Amygdala (tissue), 56 donors: Measurements from ENCODE around the gene FHL1.
"Not testable (repeated sequence)": the region's sequence is repeated elsewhere in the genome, so short reads cannot be mapped to it uniquely, and the experiment has no call there.

Experiments
- DNase-seq, 56 donors: peaks; one replicate each; lab custom pipeline; 2025; lab: John Stamatoyannopoulos, UW

Gene FHL1

DNA sequence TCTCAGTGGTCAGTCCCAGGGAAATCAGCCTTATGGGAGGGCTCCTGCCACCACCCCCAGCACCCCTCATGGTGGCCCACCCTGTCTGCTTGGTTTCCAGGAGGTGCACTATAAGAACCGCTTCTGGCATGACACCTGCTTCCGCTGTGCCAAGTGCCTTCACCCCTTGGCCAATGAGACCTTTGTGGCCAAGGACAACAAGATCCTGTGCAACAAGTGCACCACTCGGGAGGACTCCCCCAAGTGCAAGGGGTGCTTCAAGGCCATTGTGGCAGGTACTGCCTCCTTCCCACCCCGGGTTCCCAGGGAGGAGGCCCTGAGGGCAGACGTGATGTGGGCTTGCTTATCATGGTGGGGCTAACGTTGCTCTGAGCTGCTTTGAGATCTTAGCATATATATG lies 59.6 kb downstream of the FHL1 start:
- no peak for DNase-seq

DNA sequence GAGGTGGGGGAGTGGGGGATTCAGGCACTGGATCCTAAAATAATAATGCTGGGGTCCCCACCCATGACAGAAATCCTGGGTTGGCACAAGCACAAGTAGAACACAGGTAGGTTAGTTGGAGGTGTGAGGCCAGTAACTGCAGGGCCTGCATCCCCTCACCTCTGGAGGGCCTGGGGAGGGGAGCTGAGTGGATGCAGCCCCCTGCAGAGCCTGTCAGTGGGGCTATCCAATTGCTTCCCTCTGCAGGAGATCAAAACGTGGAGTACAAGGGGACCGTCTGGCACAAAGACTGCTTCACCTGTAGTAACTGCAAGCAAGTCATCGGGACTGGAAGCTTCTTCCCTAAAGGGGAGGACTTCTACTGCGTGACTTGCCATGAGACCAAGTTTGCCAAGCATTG lies 60.2 kb downstream of the FHL1 start:
- no peak for DNase-seq

DNA sequence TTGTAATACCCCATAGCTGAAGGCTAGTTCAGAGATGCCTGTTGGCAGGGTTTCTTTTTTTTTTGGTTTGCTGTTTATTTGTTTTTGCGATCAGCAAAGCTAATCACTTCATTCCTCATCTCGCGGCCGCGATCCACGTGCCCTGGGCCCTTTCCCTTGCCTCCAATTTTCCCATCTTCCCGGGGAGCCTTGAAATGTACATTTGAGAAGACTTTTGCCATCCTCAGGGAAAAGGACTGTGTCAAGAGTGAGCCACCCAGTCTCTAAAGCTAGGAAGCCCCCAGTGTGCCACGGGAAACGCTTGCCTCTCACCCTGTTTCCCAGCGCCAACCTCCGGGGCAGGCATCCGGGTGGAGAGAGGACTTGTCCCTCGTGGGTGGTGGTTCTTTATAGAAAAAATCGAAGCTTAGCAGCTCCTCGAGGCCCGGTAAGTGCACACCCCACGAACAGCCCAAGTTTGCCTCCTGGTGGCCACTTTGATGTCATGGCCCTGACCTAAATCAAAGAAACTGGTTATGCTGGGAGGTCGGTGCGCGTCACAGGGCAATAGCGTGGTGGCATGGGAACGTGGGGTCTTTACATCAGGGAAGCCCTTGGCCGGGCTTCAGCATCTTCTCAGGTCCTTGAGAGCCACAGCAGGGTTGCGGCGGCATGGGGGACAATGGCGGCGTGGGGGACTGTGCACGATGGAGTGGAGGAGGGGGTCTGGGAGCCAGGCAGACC lies 61.8 kb downstream of the FHL1 start:
- peak in 13 of 56 donors; percentile 0 to 43 (median 9) for DNase-seq

DNA sequence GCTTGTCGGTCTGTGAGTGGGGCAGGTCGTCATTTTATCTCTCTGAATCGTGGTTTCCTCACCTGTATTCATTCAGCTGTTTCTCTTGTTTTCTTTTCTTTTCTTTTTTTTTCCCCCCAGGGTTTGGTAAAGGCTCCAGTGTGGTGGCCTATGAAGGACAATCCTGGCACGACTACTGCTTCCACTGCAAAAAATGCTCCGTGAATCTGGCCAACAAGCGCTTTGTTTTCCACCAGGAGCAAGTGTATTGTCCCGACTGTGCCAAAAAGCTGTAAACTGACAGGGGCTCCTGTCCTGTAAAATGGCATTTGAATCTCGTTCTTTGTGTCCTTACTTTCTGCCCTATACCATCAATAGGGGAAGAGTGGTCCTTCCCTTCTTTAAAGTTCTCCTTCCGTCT lies 62.4 kb downstream of the FHL1 start:
- no peak for DNase-seq

DNA sequence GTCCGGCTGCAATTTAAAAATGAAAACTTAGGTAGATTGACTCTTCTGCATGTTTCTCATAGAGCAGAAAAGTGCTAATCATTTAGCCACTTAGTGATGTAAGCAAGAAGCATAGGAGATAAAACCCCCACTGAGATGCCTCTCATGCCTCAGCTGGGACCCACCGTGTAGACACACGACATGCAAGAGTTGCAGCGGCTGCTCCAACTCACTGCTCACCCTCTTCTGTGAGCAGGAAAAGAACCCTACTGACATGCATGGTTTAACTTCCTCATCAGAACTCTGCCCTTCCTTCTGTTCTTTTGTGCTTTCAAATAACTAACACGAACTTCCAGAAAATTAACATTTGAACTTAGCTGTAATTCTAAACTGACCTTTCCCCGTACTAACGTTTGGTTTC lies 62.9 kb downstream of the FHL1 start:
- no peak for DNase-seq

DNA sequence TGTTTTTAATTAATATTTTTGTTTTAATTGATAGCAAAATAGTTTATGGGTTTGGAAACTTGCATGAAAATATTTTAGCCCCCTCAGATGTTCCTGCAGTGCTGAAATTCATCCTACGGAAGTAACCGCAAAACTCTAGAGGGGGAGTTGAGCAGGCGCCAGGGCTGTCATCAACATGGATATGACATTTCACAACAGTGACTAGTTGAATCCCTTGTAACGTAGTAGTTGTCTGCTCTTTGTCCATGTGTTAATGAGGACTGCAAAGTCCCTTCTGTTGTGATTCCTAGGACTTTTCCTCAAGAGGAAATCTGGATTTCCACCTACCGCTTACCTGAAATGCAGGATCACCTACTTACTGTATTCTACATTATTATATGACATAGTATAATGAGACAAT lies 63.5 kb downstream of the FHL1 start:
- no peak for DNase-seq

DNA sequence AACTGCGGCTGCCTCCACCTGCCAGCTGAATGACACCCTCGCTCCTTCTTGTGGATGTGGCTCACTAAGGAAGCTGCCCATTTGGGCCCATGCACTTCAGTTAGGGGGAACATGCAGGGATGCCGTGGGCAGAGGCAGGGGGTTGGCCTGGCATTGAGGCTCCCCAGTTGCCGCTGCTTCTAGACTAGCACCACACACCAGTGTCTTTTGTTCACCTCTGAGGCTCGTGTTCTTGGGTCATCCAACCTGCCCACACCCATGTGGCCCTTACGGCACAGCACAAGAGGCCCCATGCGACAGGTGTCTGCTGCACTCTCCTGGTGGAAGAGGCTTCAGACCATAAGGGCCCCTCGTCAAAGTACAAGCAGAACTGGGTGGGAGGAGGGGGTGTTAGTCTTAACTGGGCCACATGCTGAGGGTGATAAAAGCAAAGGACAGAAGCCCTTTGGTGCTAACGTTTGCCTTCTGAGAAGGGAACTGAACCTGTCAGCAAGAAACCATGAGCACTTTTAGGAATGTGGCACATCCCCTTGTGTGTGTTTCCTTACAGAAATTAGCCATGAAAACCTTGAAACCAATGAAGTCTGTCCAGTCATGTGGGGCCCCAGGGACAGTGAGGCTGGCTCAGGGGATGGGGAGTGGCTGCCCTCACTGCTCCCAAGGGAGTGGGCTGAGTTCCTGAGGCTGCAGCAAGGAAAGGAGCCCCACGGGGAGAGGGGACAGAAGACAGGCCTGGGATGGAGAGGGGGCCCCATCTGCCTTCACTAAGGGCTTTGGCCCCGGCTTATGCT lies 64.6 kb downstream of the FHL1 start:
- no peak for DNase-seq

DNA sequence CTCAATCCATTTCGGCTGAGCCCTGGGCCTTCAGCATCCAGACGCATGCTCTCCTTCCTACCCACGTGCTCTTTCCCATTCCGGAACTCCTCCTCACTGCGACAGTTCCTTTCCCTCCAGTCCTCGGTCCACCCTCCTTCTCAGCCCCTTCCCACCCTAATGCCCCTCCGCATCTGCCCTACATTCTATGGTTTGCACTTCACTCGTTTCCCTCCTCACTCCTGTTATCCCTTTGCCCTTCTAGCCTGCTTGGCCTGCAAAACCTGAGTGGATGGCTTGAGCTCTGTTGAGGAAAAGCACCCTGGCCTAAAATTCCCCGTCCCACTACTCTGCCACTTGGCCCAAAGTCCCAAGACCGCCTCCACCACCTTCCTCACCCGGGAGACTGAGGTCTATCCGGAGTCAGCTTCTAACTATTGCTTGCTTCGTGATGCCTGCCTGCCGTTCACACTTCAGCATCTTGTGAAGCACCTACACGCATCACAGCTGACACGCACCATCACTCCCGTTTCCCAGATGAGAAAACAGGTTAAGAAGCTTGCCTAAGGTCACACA lies 65.3 kb downstream of the FHL1 start:
- no peak for DNase-seq

DNA sequence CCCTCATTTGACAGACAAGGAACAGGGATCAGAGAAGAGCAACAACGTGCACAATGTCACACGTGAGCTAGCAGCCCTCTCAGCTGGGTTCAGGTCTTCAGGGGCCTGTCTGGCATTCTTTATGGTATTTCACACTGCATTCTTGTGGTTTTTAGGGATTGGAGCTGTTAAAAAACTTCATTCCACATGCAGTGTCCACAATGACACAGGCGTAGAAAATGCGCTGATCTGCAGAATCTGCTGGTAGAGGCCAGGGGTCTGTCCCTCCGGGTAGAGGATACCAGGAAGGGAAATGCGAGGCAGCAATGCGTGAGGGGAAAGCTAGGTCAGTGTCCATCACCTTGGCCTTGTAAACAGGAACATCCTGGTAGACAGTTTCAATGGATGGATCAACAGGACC lies 67.2 kb downstream of the FHL1 start:
- no peak for DNase-seq

DNA sequence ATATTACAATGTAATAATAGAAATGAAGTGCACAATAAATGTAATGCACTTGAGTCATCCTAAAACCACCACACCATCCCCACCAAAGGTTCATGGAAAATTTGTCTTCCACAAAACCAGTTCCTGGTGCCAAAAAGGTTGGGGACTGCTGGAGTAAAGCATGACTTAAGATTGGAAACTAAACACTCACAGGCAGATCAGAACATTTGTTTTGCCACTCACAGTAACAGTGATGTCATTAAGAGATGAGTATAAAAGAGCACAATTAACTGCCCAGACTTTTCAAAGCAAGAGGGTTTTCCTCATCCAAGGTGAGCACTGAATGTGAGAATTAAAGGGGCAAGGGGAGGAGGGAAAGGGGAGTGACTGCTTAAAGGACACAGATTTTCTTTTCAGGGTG lies 68.2 kb downstream of the FHL1 start:
- DNase-seq = no peak

DNA sequence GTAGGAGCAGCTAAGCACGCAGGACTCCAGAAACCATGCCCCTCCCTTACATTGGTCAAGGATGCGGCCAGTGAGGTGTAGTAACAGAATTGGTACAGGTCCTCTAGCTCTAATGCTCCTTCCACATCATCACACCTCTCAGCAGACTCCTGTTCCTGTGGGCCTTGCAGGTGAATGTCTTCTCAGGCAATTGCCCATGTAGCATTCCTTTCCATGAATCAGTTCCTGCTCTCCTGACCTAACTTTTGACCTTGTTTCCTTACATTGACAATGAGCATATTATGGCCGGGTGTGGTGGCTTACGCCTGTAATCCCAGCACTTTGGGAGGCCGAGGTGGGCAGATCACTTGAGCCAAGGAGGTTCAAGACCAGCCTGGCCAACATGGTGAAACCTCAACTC lies 72.6 kb downstream of the FHL1 start:
- DNase-seq = no peak

DNA sequence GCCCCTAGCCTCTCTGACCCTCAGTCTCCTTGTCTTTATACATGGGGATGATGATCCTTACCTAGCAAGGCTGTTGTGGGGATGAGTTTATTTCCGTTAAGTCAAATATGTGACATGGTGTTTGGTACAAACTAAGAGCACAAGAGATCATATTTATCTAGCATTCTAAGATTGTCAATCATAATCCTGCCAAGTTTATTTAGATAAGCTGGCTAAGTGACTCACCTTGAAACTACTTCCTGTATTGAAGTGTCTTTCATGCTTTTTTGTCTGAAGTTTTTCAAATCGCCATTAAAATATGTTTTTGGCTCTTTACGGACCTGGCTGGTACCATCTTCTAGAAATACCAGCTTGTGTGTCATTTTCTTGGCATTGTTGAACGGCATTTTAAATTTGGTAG lies 73.2 kb downstream of the FHL1 start:
- DNase-seq = no peak

DNA sequence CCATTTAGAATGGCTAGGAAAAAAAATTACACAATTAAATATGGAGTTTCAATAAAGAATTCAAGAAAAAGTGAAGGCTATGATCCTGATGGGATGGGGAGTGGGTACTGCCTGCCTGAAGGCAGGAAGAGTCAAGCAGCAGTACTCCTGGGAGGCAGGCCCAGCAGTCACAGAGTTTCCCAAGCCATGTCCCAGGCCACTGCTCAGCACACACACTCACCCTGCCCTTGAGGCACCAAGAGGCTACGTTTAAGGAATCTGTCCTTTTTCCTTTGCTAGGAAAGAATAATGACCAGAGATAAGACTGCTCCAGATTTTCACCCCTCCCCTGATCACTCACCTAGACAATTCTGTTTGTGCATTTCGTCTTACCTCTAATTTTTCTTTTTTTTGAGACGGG lies 73.6 kb downstream of the FHL1 start:
- no peak for DNase-seq

DNA sequence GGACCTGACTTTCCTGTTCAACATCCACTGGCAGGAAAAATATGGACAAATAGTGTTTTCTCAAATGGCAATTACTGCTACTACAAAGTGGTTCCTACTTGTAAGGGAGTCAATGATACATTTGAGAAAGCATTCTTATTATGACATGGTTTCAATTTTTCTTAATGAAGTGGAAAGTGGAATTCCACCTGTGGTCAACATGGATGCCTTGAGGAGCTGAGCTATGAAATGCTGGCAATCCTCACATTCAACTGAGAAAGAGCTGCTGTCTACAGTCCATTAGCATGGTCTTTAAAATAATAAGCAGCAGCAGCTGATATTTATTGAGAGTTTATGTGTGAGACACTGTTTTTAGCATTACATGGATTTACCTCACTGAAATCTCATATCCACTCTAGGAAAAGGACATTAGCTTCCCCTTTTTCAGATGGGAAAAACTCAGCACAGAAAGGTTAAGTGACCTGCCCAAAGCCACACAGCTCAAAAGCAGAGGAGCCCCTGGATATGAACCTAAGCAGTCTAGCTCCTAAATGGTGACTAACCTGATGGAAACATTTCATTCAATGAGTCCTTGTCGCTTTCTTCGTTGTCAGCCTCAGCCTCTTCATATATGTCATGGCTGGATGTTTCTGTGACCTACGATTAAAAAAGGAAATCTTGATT lies 74.6 kb downstream of the FHL1 start:
- no peak for DNase-seq

DNA sequence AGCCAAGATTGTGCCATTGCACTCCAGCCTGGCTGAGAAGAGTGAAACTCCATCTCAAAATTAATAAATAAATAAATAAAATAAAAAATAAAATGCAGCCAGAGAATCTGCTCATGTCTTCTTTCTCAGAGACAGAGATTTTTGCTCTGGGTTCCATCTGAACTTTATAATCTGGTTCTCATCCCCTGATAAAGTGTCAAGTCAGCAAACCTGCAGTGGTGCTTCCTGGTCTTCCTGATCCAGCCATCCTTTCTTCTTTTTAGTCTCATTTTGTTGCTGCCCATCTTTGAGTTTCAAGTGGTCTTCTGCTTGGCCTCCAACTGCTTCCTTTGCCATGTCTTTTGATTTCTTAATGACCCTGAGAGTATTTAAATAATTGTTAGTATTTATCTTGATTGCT lies 79.7 kb downstream of the FHL1 start:
- DNase-seq = no peak

DNA sequence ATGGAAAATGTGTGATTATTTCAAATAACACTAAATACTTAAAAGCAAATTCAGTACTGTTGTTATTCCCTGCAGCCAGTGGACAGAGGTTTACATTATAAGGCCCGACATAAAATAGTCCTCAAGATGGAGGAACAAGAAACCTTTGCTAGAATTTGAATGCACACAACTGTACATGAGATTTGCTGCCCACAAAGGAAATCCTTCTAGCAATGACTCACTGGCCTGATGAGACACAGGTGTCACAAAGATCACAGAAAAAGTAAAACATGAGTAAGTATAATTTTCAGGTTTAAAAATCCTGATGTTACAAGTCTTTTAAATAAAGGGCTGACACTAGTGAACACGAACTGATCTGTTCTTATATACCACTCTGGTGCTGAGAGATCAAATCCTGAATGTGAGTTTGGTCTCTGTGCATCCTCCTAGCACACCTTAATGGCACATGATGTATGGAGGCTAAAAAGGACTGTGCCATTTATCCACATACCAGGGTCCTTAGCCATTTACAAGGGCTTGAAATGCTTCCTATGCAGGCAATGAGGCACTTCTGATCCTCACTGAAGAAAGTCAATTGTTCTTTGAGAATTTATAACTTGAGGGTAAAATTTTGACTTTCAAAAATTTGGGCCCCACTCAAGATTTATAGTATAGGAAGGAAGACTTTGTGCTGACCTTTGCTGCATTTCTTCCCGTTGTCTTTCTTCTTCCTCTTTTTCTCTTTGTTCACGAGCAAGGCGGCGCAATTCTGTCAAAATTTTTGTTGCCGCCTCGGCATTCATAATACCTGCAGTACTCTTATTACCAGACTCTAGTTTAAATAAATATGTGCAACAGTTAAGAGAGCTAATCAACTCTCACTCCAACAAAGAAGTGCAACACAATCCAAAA lies 80.9 kb downstream of the FHL1 start:
- DNase-seq = no peak

DNA sequence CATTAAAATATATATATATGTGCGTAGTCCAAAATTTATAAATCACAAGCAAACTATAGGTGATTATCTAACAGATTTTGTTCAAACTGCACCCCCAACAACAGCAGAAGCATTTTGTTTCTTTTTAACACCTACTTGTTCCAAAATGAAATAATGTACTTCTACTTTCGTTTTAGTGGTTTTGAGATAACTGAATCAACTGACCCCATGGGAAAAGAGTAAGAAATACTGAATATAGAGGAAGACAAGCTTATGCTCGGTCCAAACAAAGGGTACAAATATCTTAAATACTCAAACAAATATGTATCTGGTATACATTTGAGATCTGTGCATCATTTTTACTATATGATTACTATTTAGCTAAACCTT lies 81.5 kb downstream of the FHL1 start:
- no peak for DNase-seq

DNA sequence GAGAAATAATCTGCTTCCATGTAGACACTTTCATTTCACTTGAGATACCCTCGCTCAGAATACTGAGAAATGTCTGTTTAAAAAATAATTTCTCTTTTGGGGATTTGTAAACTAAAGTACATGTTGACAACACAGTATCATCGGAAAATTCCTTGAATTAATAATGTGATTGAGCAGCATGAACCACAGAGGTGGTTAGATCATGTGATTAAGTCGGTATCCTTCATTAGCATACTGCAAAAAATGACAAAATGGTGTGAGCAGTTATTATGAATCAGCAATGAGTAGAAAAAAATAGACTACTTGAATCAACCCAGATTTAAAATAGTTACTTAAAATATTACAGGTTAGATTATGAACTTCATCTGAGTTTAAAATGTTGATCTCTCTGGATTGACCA lies 89.7 kb downstream of the FHL1 start:
- no peak for DNase-seq

DNA sequence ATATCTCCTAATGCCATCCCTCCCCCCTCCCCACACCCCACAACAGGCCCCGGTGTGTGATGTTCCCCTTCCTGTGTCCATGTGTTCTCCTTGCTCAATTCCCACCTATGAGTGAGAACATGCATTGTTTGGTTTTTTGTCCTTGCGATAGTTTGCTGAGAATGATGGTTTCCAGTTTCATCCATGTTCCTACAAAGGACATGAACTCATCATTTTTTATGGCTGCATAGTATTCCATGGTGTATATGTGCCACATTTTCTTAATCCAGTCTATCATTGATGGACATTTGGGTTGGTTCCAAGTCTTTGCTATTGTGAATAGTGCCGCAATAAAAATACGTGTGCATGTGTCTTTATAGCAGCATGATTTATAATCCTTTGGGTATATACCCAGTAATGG lies 90.5 kb downstream of the FHL1 start:
- DNase-seq = not testable (repeated sequence)

DNA sequence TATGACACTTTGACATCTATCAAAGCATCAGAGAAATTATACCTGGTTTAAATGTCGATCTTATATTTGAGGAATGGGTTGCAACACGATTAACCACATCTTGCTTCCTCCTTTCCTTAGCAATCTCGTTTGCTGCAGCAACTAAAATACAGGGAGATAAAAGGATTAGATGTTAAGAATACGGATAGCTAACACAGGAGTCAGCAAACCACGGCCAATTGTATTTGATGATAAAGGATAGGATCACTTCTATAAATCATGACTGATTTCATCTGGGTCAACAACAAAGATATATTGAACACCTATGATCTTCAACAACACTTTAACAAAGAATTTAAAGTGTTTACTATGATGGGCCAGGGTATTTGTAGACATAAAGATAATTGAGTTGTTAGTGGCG lies 98.9 kb downstream of the FHL1 start:
- no peak for DNase-seq
